ENCODE results near the gene REX1BD. TPM values are rescaled to one million over a fixed set of nuclear protein-coding genes. Genes with fewer than 3 reads are reported as not detected.

REX1BD gene
- total RNA-seq, 6 experiments from 2014 or later: 30.4 to 71.7 (median 45.6) TPM

- intact Hi-C loops (cut with DNase I): no loop called here
- Histone ChIP-seq H3K4me1 (peaks cover 0 to 4% (median 0%) of the 10 kb centered on the region in 4 donors), H3K4me3 (no peak within 1 kb of the TSS), H3K27me3 (peaks cover 0 to 41% of the 10 kb centered on the region in 2 donors), H3K36me3 (no peaks in the 10 kb centered on the region), H3K27ac (no peak within 1 kb of the TSS), H3K9me3 (no peaks in the 10 kb centered on the region)
- ATAC-seq (no peak), DNase-seq (no peak)
- WGBS (ENCODE audit: insufficient coverage, low coverage, low lambda C conversion rate, missing lambda C conversion rate): 2% methylated on average over 13 of the region's 116 CpGs
- TF ChIP-seq CTCF (IDR thresholded peaks at IDR 0.05) (no peak), POLR2A (IDR thresholded peaks at IDR 0.05) (no peak)
Observed at GRCh38 chr19:18606281-18607225, 18.0 kb downstream of the REX1BD start, which contains the start of gene CRLF1. TSS of gene CRLF1 (minus strand) at chr19:18606799. CDS start at chr19:18606656, 143 bp downstream.

GRCh38 chr19:18607226-18608101 is 18.9 kb downstream of the REX1BD start:
- Histone ChIP-seq H3K4me1 (peaks cover 0 to 4% (median 0%) of the 10 kb centered on the region in 4 donors), H3K9me3 (no peaks in the 10 kb centered on the region), H3K27ac (no peak overlapping the region), H3K36me3 (no peaks in the 10 kb centered on the region), H3K4me3 (no peak overlapping the region), H3K27me3 (peaks cover 0 to 43% of the 10 kb centered on the region in 2 donors)
- ATAC-seq (no peak), DNase-seq (no peak)
- intact Hi-C loops (cut with DNase I): no loop called here
- WGBS (ENCODE audit: insufficient coverage, low coverage, low lambda C conversion rate, missing lambda C conversion rate): 1% methylated on average over 27 of the region's 68 CpGs
- no peak for TF ChIP-seq POLR2A (IDR thresholded peaks at IDR 0.05)
- TF ChIP-seq CTCF (IDR thresholded peaks at IDR 0.05): no peak

- ATAC-seq (no peak), DNase-seq (no peak)
- TF ChIP-seq POLR2A (IDR thresholded peaks at IDR 0.05) (no peak), CTCF (IDR thresholded peaks at IDR 0.05) (no peak)
- Histone ChIP-seq H3K4me3 (no peak overlapping the region), H3K9me3 (no peaks in the 10 kb centered on the region), H3K27me3 (peaks cover 0 to 41% of the 10 kb centered on the region in 2 donors), H3K36me3 (no peaks in the 10 kb centered on the region), H3K4me1 (peaks cover 0 to 7% (median 0%) of the 10 kb centered on the region in 4 donors), H3K27ac (no peak overlapping the region)
- WGBS (ENCODE audit: insufficient coverage, low coverage, low lambda C conversion rate, missing lambda C conversion rate): 13% methylated on average over 1 of the region's 5 CpGs
- intact Hi-C loops (cut with DNase I): no loop called here
Observed at GRCh38 chr19:18608102-18608804, 19.7 kb downstream of the REX1BD start.

Data from right lobe of liver (tissue), 6 donors.